Endothelial cell of umbilical vein (primary cell): ENCODE data around the gene SULT1A2. TPM values are rescaled to one million over a fixed set of nuclear protein-coding genes. Genes with fewer than 3 reads are reported as not detected.

ENCODE experiments used
- BruUV-seq: library from RNA; stranded (reverse); fragments of 400-500 nt; replicated peaks from 2 replicates; lab custom pipeline; 2021; lab: Mats Ljungman, UMichigan
- CTCF ChIA-PET: fragments of 300-600, 350-600 bp; sonication (Branson Sonifier 250); formaldehyde crosslinking; loops from one replicate; lab custom pipeline; 2021; ENCODE audit warnings: antibody characterized with exemption, inconsistent platforms; lab: Charles Lee
- POLR2A ChIA-PET: fragments of 300-600, 350-600 bp; sonication (Branson Sonifier 250); formaldehyde crosslinking; loops from one replicate; lab custom pipeline; 2021; ENCODE audit warnings: antibody characterized with exemption, inconsistent platforms; lab: Charles Lee
- DNase-seq: peaks from one replicate; pipeline ENCODE4 v3.0.0-alpha.2; 2011; ENCODE audit warnings: low read depth, low spot score
- FAIRE-seq: peaks from 2 replicates; lab custom pipeline; 2011; peaks lifted over from hg19 to GRCh38; lab: Jason Lieb, UNC
- H2AFZ ChIP-seq: 2 replicates; pipeline ENCODE4 v1.6.0; 2012; ENCODE audit warnings: low read depth, low read length, control low read depth, inconsistent platforms
- H3K27ac ChIP-seq: 2 replicates; pipeline ENCODE4 v1.5.1; 2011; ENCODE audit warnings: low read depth, mild to moderate bottlenecking, control low read depth, low read length, moderate library complexity; ENCODE audit not compliant: insufficient read depth
- H3K27me3 ChIP-seq, 2 experiments: 2 replicates each; pipeline versions ENCODE4 v1.6.0 to v1.6.1; 2011; ENCODE audit warnings: low read length in 2 of 2, mixed read lengths in 1 of 2; ENCODE audit not compliant: control insufficient read depth in 2 of 2, insufficient read depth in 2 of 2
- H3K36me3 ChIP-seq, 2 experiments: 2 replicates in 1 of 2; 3 replicates in 1 of 2; pipeline ENCODE4 v1.5.1; 2011; ENCODE audit warnings: low read length in 2 of 2, mild to moderate bottlenecking in 1 of 2, moderate library complexity in 1 of 2; ENCODE audit not compliant: control insufficient read depth in 2 of 2, insufficient read depth in 2 of 2; ENCODE audit errors: extremely low read depth in 1 of 2
- H3K4me1 ChIP-seq: 3 replicates; pipeline ENCODE4 v1.5.1; 2011; ENCODE audit warnings: mild to moderate bottlenecking, low read length; ENCODE audit not compliant: control insufficient read depth, insufficient read depth; ENCODE audit errors: extremely low read depth
- H3K4me2 ChIP-seq: 2 replicates; pipeline ENCODE4 v1.6.1; 2011; ENCODE audit warnings: low read length, control low read depth, mixed read lengths; ENCODE audit not compliant: insufficient read depth
- H3K4me3 ChIP-seq, 3 experiments: fragments of 200-600 bp in 1 of 3; sonication (generic), shearing (Covaris generic) in 1 of 3; replicated peaks in 1 of 3; 2 replicates each; pipeline ENCODE4 v1.5.1; 2011 to 2016; ENCODE audit warnings: control low read depth in 3 of 3, low read length in 3 of 3, mild to moderate bottlenecking in 2 of 3, inconsistent platforms in 1 of 3, low read depth in 1 of 3, moderate library complexity in 1 of 3; ENCODE audit not compliant: insufficient read depth in 1 of 3
- H3K79me2 ChIP-seq: 2 replicates; pipeline ENCODE4 v1.6.0; 2012; ENCODE audit warnings: low read length, inconsistent platforms; ENCODE audit not compliant: control insufficient read depth, insufficient read depth
- H3K9ac ChIP-seq: replicated peaks from 2 replicates; pipeline ENCODE3; 2011; ENCODE audit warnings: low read length, control low read depth; ENCODE audit not compliant: insufficient read depth; ENCODE audit errors: extremely low read depth
- H3K9me1 ChIP-seq: replicated peaks from 3 replicates; pipeline ENCODE4 v1.6.0; 2011; ENCODE audit warnings: mild to moderate bottlenecking, low read length; ENCODE audit not compliant: control insufficient read depth, insufficient read depth; ENCODE audit errors: extremely low read depth
- H3K9me3 ChIP-seq: replicated peaks from 2 replicates; pipeline ENCODE4 v1.5.1; 2012; ENCODE audit warnings: low read length, inconsistent platforms; ENCODE audit not compliant: control insufficient read depth, insufficient read depth
- H4K20me1 ChIP-seq: replicated peaks from 2 replicates; pipeline ENCODE3; 2011; ENCODE audit warnings: mild to moderate bottlenecking, low read length; ENCODE audit not compliant: control insufficient read depth, insufficient read depth; ENCODE audit errors: extremely low read depth
- CTCF ChIP-seq, 2 donors: IDR thresholded peaks; 1 replicate in 1 of 2; 2 replicates in 1 of 2; pipeline ENCODE4 v1.5.1; 2011; ENCODE audit warnings: low read length in 2 of 2, mild to moderate bottlenecking in 2 of 2, moderate library complexity in 2 of 2, control low read depth in 1 of 2, inconsistent platforms in 1 of 2, low read depth in 1 of 2; ENCODE audit not compliant: insufficient read depth in 1 of 2; ENCODE audit errors: extremely low read depth in 1 of 2
- EZH2 ChIP-seq: IDR thresholded peaks from 2 replicates; pipeline ENCODE4 v1.6.1; 2012; ENCODE audit warnings: borderline replicate concordance, low read depth, mild to moderate bottlenecking, moderate library complexity, low read length, inconsistent platforms; ENCODE audit not compliant: severe bottlenecking
- FOS ChIP-seq: IDR thresholded peaks from 2 replicates; pipeline ENCODE4 v1.6.1; 2011; ENCODE audit warnings: mild to moderate bottlenecking, low read length, moderate library complexity, borderline replicate concordance; ENCODE audit not compliant: insufficient read depth
- GATA2 ChIP-seq: IDR thresholded peaks from 2 replicates; pipeline ENCODE4 v1.7.0; 2011; ENCODE audit warnings: low read depth, mild to moderate bottlenecking, moderate library complexity, mixed read lengths, low read length; ENCODE audit not compliant: insufficient read length, insufficient read depth
- MAX ChIP-seq: IDR thresholded peaks from 2 replicates; pipeline ENCODE4 v1.6.1; 2011; ENCODE audit not compliant: insufficient read depth, insufficient read length
- POLR2A ChIP-seq: IDR thresholded peaks from 2 replicates; pipeline ENCODE4 v1.6.1; 2012; ENCODE audit warnings: low read depth, mild to moderate bottlenecking, control low read depth, low read length
- dilution Hi-C: fragments of 300-500 bp; cut with MboI; formaldehyde crosslinking; loops from one replicate; pipeline ENCODE4 v1.15.0; 2019; ENCODE audit warnings: low sequenced_read_pairs; ENCODE audit not compliant: extremely low pct_ligation_motif_present
- intact Hi-C: fragments of 100-400 bp; cut with micrococcal nuclease; formaldehyde crosslinking; loops from one replicate; pipeline ENCODE4 v1.10.0; 2022
- polyA plus RNA-seq, 4 experiments: library from polyadenylated mRNA; depleted of rRNA in 3 of 4; stranded (reverse) in 3 of 4; unstranded in 1 of 4; fragments of >200 nt; gene quantifications; 2 replicates each; pipeline versions ENCODE4 v1.2.1 to v1.2.3, GENCODE V29; 2011 to 2012; ENCODE audit warnings: missing spikeins in 1 of 4
- total RNA-seq: library from RNA; stranded (reverse); gene quantifications from 2 replicates; pipeline ENCODE4 v1.2.3, GENCODE V29; 2021

Gene SULT1A2
- total and polyA plus RNA-seq, 2 donors (not counting 3 experiments of a cell fraction or from before 2014, with no cell fraction given): not detected

GRCh38 chr16:28585674-28586073 lies 11.2 kb downstream of the SULT1A2 start:
- H4K20me1 ChIP-seq: no peaks in the 10 kb centered on the region
- no peaks in the 10 kb centered on the region for H3K4me1 ChIP-seq
- H2AFZ ChIP-seq: no peak overlapping the region
- H3K36me3 ChIP-seq: peaks cover 0 to 14% of the 10 kb centered on the region in 2 experiments
- dilution Hi-C loops (no loop called here), intact Hi-C loops (no loop called here)
- H3K4me2 ChIP-seq: no peak overlapping the region
- H3K9me3 ChIP-seq: no peaks in the 10 kb centered on the region
- DNase-seq (no peak), FAIRE-seq (no peak)
- H3K4me3 ChIP-seq: no peak overlapping the region
- CTCF ChIA-PET: no interaction called here
- no peak overlapping the region for H3K27ac ChIP-seq
- TF ChIP-seq POLR2A (no peak), EZH2 (no peak), MAX (no peak), CTCF (IDR thresholded peaks at IDR 0.05; ENCODE audit: extremely low read depth in 1 of 2, insufficient read depth in 1 of 2, low read depth in 1 of 2, low read length in 2 of 2) (no peak), FOS (no peak), GATA2 (no peak)
- H3K9me1 ChIP-seq: no peaks in the 10 kb centered on the region
- H3K9ac ChIP-seq: no peak overlapping the region
- POLR2A ChIA-PET: no interaction called here
- BruUV-seq: no TSS peak
- H3K27me3 ChIP-seq: no peaks in the 10 kb centered on the region
- no peaks in the 10 kb centered on the region for H3K79me2 ChIP-seq
